GM23338 (cell line): ENCODE results near the gene GDAP1L1. TPM values are rescaled to one million over a fixed set of nuclear protein-coding genes. Genes with fewer than 3 reads are reported as not detected.

Experiments
- CREB1 ChIP-seq: fragments of 250-450 bp; sonication (Bioruptor Pico); IDR thresholded peaks from 2 replicates; pipeline ENCODE4 v1.5.0; 2020; ENCODE audit warnings: low read depth, mild to moderate bottlenecking, moderate library complexity
- EZH2 ChIP-seq: fragments of 200-600 bp; sonication (generic); IDR thresholded peaks from one replicate; pipeline ENCODE4 v1.8.0; 2017; ENCODE audit warnings: antibody characterized with exemption, mild to moderate bottlenecking, low read depth; ENCODE audit not compliant: unreplicated experiment
- EZH2phosphoT487 ChIP-seq: fragments of 200-600 bp; sonication (generic); IDR thresholded peaks from one replicate; pipeline ENCODE4 v1.8.1; 2018; ENCODE audit warnings: antibody characterized with exemption; ENCODE audit not compliant: unreplicated experiment
- JUNB ChIP-seq: IDR thresholded peaks from one replicate; pipeline ENCODE4 v1.6.1; 2016; ENCODE audit warnings: antibody characterized with exemption; ENCODE audit not compliant: unreplicated experiment
- NANOG ChIP-seq: IDR thresholded peaks from 2 replicates; pipeline ENCODE4 v1.6.1; 2016; ENCODE audit warnings: antibody characterized with exemption, borderline replicate concordance
- POLR2AphosphoS5 ChIP-seq: IDR thresholded peaks from 2 replicates; pipeline ENCODE4 v1.6.1; 2016; ENCODE audit warnings: antibody characterized with exemption, low read depth
- STAT1 ChIP-seq: IDR thresholded peaks from one replicate; pipeline ENCODE4 v1.6.1; 2016; ENCODE audit warnings: antibody characterized with exemption; ENCODE audit not compliant: unreplicated experiment
- ZNF331 ChIP-seq: fragments of 250-450 bp; sonication (Bioruptor Pico); IDR thresholded peaks from 2 replicates; pipeline ENCODE4 v1.5.0; 2020; ENCODE audit warnings: low read depth, mild to moderate bottlenecking, moderate library complexity
- polyA plus RNA-seq: library from polyadenylated mRNA; unstranded; fragments of >200 nt; fragmentation: Nextera tagmentation; extraction: Ambion mirVana; gene quantifications from 2 replicates; pipeline ENCODE4 v1.2.1, GENCODE V29; 2016
- total RNA-seq: library from RNA; depleted of rRNA; stranded (reverse); fragments of >200 nt; shearing (Covaris generic); gene quantifications from 2 replicates; pipeline ENCODE4 v1.2.3, GENCODE V29; 2014
- TF ChIP-seq, protein P1 (sequence below): fragments of 250-450 bp; sonication (Bioruptor Pico); IDR thresholded peaks from 2 replicates; pipeline ENCODE4 v1.5.0; 2020; ENCODE audit warnings: mild to moderate bottlenecking, moderate library complexity
- TF ChIP-seq, protein P2 (sequence below): IDR thresholded peaks from one replicate; pipeline ENCODE4 v1.6.1; 2018; ENCODE audit warnings: antibody characterized with exemption; ENCODE audit not compliant: unreplicated experiment

The GDAP1L1 gene
- total and polyA plus RNA-seq, 2 experiments from 2014 or later: 4.5 to 11.2 TPM

DNA sequence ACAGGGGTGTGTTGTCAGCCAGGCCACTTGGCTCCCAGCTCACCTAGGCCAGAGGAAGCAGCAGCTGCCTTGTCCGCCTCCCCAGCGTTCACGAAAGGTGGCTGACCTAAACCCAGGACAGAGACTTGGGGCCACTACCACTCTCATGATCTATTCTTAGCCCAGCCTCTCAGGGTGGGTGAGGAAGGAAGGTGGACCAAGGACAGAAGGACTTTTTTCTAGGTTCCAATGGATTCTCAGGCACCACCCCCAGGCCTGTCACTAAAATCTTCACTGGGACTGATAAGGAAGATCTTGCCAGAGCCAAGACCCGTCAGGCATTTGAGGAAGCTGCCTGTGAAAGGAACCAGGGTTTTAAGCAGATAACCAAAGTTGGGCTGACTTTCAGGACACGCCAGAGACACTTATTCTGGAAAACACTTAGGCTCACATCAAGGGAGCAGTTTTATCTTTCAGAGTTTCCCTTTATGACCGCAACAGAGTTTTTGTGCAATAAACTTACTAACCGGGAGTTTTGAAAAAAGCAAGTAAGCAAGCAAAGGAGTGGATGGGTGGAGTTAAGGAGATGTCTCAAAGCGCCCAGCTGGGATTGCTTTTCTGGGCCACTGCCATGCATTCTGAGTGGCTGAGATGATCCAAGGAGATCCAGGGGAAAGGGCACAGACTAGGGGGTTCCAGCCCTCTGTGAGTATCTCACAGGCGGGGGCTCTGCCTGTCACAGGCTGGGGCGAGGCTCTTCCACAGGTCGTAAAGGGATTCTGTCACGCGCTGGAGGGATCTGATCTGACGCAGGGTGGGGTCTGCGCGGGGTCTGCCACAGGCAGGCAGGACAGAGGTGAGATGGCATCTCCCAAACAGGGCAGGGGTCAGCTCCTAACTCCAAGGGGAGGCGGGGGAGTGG lies 62.9 kb downstream of the GDAP1L1 start (continued):
- TF ChIP-seq, protein P1, sequence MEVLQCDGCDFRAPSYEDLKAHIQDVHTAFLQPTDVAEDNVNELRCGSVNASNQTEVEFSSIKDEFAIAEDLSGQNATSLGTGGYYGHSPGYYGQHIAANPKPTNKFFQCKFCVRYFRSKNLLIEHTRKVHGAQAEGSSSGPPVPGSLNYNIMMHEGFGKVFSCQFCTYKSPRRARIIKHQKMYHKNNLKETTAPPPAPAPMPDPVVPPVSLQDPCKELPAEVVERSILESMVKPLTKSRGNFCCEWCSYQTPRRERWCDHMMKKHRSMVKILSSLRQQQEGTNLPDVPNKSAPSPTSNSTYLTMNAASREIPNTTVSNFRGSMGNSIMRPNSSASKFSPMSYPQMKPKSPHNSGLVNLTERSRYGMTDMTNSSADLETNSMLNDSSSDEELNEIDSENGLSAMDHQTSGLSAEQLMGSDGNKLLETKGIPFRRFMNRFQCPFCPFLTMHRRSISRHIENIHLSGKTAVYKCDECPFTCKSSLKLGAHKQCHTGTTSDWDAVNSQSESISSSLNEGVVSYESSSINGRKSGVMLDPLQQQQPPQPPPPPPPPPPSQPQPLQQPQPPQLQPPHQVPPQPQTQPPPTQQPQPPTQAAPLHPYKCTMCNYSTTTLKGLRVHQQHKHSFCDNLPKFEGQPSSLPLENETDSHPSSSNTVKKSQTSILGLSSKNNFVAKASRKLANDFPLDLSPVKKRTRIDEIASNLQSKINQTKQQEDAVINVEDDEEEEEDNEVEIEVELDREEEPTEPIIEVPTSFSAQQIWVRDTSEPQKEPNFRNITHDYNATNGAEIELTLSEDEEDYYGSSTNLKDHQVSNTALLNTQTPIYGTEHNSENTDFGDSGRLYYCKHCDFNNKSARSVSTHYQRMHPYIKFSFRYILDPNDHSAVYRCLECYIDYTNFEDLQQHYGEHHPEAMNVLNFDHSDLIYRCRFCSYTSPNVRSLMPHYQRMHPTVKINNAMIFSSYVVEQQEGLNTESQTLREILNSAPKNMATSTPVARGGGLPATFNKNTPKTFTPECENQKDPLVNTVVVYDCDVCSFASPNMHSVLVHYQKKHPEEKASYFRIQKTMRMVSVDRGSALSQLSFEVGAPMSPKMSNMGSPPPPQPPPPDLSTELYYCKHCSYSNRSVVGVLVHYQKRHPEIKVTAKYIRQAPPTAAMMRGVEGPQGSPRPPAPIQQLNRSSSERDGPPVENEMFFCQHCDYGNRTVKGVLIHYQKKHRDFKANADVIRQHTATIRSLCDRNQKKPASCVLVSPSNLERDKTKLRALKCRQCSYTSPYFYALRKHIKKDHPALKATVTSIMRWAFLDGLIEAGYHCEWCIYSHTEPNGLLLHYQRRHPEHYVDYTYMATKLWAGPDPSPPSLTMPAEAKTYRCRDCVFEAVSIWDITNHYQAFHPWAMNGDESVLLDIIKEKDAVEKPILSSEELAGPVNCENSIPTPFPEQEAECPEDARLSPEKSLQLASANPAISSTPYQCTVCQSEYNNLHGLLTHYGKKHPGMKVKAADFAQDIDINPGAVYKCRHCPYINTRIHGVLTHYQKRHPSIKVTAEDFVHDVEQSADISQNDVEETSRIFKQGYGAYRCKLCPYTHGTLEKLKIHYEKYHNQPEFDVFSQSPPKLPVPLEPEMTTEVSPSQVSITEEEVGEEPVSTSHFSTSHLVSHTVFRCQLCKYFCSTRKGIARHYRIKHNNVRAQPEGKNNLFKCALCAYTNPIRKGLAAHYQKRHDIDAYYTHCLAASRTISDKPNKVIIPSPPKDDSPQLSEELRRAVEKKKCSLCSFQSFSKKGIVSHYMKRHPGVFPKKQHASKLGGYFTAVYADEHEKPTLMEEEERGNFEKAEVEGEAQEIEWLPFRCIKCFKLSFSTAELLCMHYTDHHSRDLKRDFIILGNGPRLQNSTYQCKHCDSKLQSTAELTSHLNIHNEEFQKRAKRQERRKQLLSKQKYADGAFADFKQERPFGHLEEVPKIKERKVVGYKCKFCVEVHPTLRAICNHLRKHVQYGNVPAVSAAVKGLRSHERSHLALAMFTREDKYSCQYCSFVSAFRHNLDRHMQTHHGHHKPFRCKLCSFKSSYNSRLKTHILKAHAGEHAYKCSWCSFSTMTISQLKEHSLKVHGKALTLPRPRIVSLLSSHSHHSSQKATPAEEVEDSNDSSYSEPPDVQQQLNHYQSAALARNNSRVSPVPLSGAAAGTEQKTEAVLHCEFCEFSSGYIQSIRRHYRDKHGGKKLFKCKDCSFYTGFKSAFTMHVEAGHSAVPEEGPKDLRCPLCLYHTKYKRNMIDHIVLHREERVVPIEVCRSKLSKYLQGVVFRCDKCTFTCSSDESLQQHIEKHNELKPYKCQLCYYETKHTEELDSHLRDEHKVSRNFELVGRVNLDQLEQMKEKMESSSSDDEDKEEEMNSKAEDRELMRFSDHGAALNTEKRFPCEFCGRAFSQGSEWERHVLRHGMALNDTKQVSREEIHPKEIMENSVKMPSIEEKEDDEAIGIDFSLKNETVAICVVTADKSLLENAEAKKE: no peak
- TF ChIP-seq ZNF331 (CRISPR knock-in tag) (no peak), STAT1 (no peak), CREB1 (no peak), EZH2 (no peak), JUNB (no peak), EZH2phosphoT487 (no peak), NANOG (no peak), POLR2AphosphoS5 (no peak)
- TF ChIP-seq, protein P2, sequence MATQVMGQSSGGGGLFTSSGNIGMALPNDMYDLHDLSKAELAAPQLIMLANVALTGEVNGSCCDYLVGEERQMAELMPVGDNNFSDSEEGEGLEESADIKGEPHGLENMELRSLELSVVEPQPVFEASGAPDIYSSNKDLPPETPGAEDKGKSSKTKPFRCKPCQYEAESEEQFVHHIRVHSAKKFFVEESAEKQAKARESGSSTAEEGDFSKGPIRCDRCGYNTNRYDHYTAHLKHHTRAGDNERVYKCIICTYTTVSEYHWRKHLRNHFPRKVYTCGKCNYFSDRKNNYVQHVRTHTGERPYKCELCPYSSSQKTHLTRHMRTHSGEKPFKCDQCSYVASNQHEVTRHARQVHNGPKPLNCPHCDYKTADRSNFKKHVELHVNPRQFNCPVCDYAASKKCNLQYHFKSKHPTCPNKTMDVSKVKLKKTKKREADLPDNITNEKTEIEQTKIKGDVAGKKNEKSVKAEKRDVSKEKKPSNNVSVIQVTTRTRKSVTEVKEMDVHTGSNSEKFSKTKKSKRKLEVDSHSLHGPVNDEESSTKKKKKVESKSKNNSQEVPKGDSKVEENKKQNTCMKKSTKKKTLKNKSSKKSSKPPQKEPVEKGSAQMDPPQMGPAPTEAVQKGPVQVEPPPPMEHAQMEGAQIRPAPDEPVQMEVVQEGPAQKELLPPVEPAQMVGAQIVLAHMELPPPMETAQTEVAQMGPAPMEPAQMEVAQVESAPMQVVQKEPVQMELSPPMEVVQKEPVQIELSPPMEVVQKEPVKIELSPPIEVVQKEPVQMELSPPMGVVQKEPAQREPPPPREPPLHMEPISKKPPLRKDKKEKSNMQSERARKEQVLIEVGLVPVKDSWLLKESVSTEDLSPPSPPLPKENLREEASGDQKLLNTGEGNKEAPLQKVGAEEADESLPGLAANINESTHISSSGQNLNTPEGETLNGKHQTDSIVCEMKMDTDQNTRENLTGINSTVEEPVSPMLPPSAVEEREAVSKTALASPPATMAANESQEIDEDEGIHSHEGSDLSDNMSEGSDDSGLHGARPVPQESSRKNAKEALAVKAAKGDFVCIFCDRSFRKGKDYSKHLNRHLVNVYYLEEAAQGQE: no peak
